ENCODE measurements around the gene HRH1.

The HRH1 gene

GRCh38 chr3:11310258-11310657, 156.0 kb downstream of the HRH1 start:
- FAIRE-seq (no peak), DNase-seq (ENCODE audit: insufficient read length, low spot score) (no peak)
- TF ChIP-seq TAF1 (IDR thresholded peaks at IDR 0.05; ENCODE audit: low read depth, low read length), result no peak
- no peak for TF ChIP-seq PAX5 (IDR thresholded peaks at IDR 0.05; ENCODE audit: insufficient read depth, low read length, severe bottlenecking)

GRCh38 chr3:11312166-11312565, 157.9 kb downstream of the HRH1 start:
- FAIRE-seq (no peak), DNase-seq (ENCODE audit: insufficient read length, low spot score) (no peak)
- TF ChIP-seq TAF1 (IDR thresholded peaks at IDR 0.05; ENCODE audit: low read depth, low read length) (no peak), POLR2A (IDR thresholded peaks at IDR 0.05; ENCODE audit: low read depth, low read length) (no peak), POU2F2 (IDR thresholded peaks at IDR 0.05; ENCODE audit: low read depth, low read length) (no peak), PAX5 (IDR thresholded peaks at IDR 0.05; ENCODE audit: insufficient read depth, low read length, severe bottlenecking) (no peak), POLR2AphosphoS5 (IDR thresholded peaks at IDR 0.05; ENCODE audit: low read depth, low read length) (no peak), SPI1 (IDR thresholded peaks at IDR 0.05; ENCODE audit: low read depth, low read length) (no peak)
